GM12891 (cell line): ENCODE data around the gene SUMO3.

ENCODE experiments used
- PAX5 ChIP-seq: IDR thresholded peaks from 2 replicates; pipeline ENCODE4 v1.6.1; 2011; ENCODE audit warnings: low read length, moderate library complexity, mild to moderate bottlenecking; ENCODE audit not compliant: insufficient read depth, severe bottlenecking
- POLR2A ChIP-seq: IDR thresholded peaks from 2 replicates; pipeline ENCODE4 v1.6.1; 2011; ENCODE audit warnings: low read depth, low read length, control low read depth
- POLR2AphosphoS5 ChIP-seq: IDR thresholded peaks from 2 replicates; pipeline ENCODE4 v1.6.1; 2011; ENCODE audit warnings: low read depth, low read length, control low read depth
- POU2F2 ChIP-seq: IDR thresholded peaks from 2 replicates; pipeline ENCODE4 v1.6.1; 2011; ENCODE audit warnings: low read depth, mild to moderate bottlenecking, control low read depth, low read length, moderate library complexity
- SPI1 ChIP-seq: IDR thresholded peaks from 2 replicates; pipeline ENCODE4 v1.6.1; 2011; ENCODE audit warnings: low read depth, low read length, control low read depth
- TAF1 ChIP-seq: IDR thresholded peaks from 2 replicates; pipeline ENCODE4 v1.6.1; 2011; ENCODE audit warnings: low read depth, low read length, control low read depth

DNA sequence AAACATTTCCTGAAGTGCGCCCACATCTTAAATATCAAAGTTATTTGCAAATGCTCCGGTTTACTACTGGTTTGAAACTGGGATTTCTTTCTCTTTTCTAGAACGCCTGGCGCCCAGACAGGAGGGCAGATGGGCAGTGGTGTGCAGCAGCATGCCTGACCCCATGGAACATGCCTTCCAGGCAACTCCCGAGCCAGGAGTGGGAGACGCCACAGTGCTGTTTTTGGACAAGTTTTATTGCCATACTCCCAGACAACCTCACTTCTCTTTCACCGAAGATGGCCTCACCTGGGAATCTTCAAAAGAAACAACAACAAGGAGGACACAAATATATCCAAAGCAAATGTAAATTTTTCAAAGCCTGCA lies 37.7 kb downstream of the SUMO3 start:
- no peak for TF ChIP-seq POLR2A
- no peak for TF ChIP-seq POLR2AphosphoS5
- no peak for TF ChIP-seq SPI1
- no peak for TF ChIP-seq TAF1
- no peak for TF ChIP-seq PAX5
- no peak for TF ChIP-seq POU2F2
